ENCODE data around the gene ITM2C.

DNA sequence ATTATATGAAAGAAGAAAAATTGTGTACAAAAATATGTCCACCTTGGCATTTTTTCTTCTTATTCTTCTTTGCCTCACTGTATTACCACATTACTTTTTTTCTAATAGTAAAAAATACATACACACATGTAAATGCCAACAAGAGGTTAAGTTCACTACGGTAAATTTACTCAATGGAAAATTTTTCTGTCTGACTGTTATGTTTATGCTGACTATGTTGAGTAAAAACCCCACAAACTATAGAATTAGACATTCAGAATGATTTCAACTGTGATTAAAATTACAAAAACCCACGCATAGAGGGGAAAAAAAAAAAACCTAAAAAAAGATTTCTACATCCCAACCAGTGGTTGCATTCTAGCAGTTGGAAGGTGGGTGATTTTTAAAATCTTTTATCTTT lies 54.9 kb downstream of the ITM2C start:
- TF ChIP-seq SUZ12 (IDR thresholded peaks at IDR 0.05) (no peak), ARNT (IDR thresholded peaks at IDR 0.05) (no peak), BHLHE40 (IDR thresholded peaks at IDR 0.05; ENCODE audit: borderline replicate concordance) (no peak), FOXK2 (IDR thresholded peaks at IDR 0.05) (no peak), TARDBP (IDR thresholded peaks at IDR 0.05) (no peak), SP1 (IDR thresholded peaks at IDR 0.05) (no peak), ZNF384 (IDR thresholded peaks at IDR 0.05) (no peak), ELF4 (IDR thresholded peaks at IDR 0.05) (no peak), L3MBTL2 (conservative IDR thresholded peaks at IDR 0.05) (no peak), FOXM1 (IDR thresholded peaks at IDR 0.05; ENCODE audit: borderline replicate concordance) (no peak), FOXA1 (IDR thresholded peaks at IDR 0.05) (no peak)
